Cardiac fibroblast (primary cell): Measurements from ENCODE around the gene HMG20A.

ENCODE experiments used
- DNase-seq, 2 donors: peaks; one replicate each; pipeline versions ENCODE4 v3.0.0 to v3.0.0-alpha.2; 2010; ENCODE audit warnings: low read depth in 2 of 2
- H3K4me3 ChIP-seq, 2 donors: replicated peaks in 1 of 2; 1 replicate in 1 of 2; 2 replicates in 1 of 2; pipeline ENCODE4 v1.5.1; 2011; ENCODE audit warnings: low read depth in 2 of 2, low read length in 2 of 2, mild to moderate bottlenecking in 2 of 2, moderate library complexity in 1 of 2
- TF ChIP-seq, protein P1 (sequence below): IDR thresholded peaks from one replicate; pipeline ENCODE4 v1.5.1; 2011; ENCODE audit warnings: low read depth, mild to moderate bottlenecking, low read length, inconsistent platforms

HMG20A gene

GRCh38 chr15:77480859-77481633 is 60.4 kb downstream of the HMG20A start:
- H3K4me3 ChIP-seq, result no peak overlapping the region
- DNase-seq, result no peak
- TF ChIP-seq, protein P1, sequence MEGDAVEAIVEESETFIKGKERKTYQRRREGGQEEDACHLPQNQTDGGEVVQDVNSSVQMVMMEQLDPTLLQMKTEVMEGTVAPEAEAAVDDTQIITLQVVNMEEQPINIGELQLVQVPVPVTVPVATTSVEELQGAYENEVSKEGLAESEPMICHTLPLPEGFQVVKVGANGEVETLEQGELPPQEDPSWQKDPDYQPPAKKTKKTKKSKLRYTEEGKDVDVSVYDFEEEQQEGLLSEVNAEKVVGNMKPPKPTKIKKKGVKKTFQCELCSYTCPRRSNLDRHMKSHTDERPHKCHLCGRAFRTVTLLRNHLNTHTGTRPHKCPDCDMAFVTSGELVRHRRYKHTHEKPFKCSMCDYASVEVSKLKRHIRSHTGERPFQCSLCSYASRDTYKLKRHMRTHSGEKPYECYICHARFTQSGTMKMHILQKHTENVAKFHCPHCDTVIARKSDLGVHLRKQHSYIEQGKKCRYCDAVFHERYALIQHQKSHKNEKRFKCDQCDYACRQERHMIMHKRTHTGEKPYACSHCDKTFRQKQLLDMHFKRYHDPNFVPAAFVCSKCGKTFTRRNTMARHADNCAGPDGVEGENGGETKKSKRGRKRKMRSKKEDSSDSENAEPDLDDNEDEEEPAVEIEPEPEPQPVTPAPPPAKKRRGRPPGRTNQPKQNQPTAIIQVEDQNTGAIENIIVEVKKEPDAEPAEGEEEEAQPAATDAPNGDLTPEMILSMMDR, result no peak

DNA sequence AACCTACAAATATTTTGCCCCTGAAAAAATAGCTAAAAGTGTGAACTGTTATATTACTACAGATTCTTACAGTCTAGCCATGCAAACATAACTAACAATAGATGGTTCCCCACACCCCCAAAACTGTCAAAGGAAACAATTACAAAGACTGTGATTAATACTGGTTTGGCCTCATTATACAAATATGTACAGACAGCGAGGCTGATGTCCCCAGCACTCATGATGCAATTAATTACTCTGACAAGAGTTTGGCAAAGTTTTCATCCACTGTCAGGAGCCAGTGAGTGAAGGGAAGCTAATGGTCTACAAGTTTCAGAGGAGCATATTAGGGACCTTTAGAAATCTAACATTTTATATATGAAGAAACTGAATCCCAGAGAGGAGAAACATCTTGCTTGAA is 61.0 kb downstream of the HMG20A start:
- no peak overlapping the region for H3K4me3 ChIP-seq
- TF ChIP-seq, protein P1, result no peak
- peak; percentile 64 to 66 for DNase-seq

GRCh38 chr15:77482570-77482969 is 61.9 kb downstream of the HMG20A start:
- DNase-seq, result peak; percentile 80 to 88
- TF ChIP-seq, protein P1, result no peak
- H3K4me3 ChIP-seq, result no peak overlapping the region

DNA sequence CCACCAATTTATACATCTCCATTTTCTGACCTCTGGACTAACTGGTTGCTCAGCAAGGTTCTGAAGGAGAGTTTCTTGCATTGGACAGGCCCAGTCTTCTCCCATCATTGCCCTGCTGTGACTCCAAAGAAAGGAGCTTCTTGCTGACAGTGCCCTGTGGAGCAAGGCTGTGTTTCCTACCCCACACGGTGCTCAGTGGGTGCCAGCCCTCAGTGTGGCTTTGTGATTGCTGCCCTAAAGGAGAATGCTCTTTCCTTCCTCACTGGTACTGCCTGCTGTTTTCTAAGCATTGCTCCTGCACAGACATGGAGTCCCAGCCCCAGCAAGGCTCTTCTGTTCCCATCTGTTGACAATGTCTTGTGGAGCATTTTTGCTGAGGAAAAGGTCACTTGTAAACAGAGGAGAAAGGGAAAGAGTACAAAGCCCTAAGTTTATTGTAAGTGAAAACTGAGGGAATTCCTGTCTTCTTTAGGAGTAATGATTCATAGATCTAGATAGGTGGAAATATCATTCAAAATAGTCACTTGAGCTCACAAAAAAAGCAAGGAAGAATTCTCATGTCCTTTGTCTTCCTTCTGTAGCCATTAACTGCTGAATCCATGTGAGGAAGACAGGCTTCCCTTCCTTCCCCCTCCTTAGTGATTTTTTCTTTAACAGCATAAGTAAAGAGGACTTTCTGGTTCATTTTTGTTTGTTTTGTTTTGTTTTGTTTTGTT is 62.9 kb downstream of the HMG20A start:
- no peak overlapping the region for H3K4me3 ChIP-seq
- peak in 1 of 2 donors; percentile 48 for DNase-seq
- TF ChIP-seq, protein P1, result no peak

GRCh38 chr15:77484994-77485393 is 64.3 kb downstream of the HMG20A start:
- no peak for DNase-seq
- TF ChIP-seq, protein P1, result no peak
- no peak overlapping the region for H3K4me3 ChIP-seq

DNA sequence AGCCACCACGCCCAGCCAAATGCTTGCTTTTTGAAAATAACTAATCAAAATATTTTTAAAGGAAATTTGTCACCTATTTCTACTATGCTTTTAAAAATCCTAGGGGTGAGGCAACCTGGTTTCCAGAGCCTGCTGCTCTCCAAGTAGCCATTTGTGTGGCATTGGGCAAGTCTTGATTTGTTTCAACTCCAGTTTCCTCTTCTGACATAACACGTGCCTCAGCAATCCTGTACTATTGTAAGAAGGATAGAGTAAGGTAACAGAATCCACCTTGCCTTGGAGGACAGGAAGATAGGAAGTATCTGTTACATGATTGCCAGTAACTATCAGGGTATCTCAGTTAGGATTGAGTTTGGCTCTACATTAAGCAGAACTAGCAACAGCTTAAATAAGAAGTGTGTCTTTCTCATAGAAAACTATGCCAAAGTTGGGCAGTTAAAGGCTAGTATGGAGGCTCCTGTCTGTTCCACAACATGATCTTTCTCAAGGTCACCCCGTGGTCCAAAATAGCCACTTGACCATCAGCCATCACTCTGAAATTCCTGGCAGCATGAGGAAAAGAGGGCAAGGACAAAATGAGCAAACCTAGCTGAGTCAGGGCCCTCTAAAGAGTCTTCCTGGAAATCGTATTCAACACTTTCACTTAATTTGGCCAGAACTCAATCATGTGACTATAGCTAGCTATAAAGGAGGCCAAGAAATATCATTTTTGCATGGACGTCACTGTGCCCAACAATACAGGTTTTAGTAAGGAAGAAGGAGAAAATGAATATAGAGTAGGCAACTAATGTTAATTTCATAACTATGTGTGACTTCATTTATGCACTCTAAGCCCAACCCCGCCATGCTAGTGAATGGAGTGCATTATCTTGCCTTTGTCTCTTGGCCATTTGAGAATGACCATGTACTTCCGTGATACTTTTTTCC is 66.1 kb downstream of the HMG20A start:
- DNase-seq, result peak in 1 of 2 donors; percentile 70
- TF ChIP-seq, protein P1, result no peak
- no peak overlapping the region for H3K4me3 ChIP-seq
